Retinal pigment epithelial cell (primary cell): Measurements from ENCODE around the gene ZNF319.

Experiments
- DNase-seq: peaks from one replicate; pipeline ENCODE4 v3.0.0-alpha.2; 2010; ENCODE audit warnings: low read depth
- H3K4me3 ChIP-seq: 2 replicates; pipeline ENCODE4 v1.5.1; 2011; ENCODE audit warnings: mild to moderate bottlenecking, low read length, control low read depth, moderate library complexity
- TF ChIP-seq, protein P1 (sequence below): conservative IDR thresholded peaks from 2 replicates; pipeline ENCODE4 v1.5.1; 2011; ENCODE audit warnings: low read depth, low read length, control low read depth, inconsistent platforms

Gene ZNF319

GRCh38 chr16:58046054-58046881 is 45.8 kb upstream of the ZNF319 start:
- no peak overlapping the region for H3K4me3 ChIP-seq
- TF ChIP-seq, protein P1, sequence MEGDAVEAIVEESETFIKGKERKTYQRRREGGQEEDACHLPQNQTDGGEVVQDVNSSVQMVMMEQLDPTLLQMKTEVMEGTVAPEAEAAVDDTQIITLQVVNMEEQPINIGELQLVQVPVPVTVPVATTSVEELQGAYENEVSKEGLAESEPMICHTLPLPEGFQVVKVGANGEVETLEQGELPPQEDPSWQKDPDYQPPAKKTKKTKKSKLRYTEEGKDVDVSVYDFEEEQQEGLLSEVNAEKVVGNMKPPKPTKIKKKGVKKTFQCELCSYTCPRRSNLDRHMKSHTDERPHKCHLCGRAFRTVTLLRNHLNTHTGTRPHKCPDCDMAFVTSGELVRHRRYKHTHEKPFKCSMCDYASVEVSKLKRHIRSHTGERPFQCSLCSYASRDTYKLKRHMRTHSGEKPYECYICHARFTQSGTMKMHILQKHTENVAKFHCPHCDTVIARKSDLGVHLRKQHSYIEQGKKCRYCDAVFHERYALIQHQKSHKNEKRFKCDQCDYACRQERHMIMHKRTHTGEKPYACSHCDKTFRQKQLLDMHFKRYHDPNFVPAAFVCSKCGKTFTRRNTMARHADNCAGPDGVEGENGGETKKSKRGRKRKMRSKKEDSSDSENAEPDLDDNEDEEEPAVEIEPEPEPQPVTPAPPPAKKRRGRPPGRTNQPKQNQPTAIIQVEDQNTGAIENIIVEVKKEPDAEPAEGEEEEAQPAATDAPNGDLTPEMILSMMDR = no peak
- no peak for DNase-seq

- no peak overlapping the region for H3K4me3 ChIP-seq
- TF ChIP-seq, protein P1 = no peak
- no peak for DNase-seq
These were observed 44.6 kb upstream of the ZNF319 start for GRCh38 chr16:58045096-58045495.

- H3K4me3 ChIP-seq = no peak overlapping the region
- DNase-seq = no peak
- TF ChIP-seq, protein P1 = no peak
These were observed 44.0 kb upstream of the ZNF319 start for GRCh38 chr16:58044266-58045019.

GRCh38 chr16:58043571-58044155 is 43.2 kb upstream of the ZNF319 start:
- TF ChIP-seq, protein P1 = no peak
- no peak for DNase-seq

GRCh38 chr16:58042886-58043515 is 42.5 kb upstream of the ZNF319 start:
- TF ChIP-seq, protein P1 = no peak
- H3K4me3 ChIP-seq = no peak overlapping the region
- DNase-seq = no peak

More at GRCh38 chr16:58043571-58044155, 43.2 kb upstream of the ZNF319 start:
- H3K4me3 ChIP-seq = no peak overlapping the region

DNA sequence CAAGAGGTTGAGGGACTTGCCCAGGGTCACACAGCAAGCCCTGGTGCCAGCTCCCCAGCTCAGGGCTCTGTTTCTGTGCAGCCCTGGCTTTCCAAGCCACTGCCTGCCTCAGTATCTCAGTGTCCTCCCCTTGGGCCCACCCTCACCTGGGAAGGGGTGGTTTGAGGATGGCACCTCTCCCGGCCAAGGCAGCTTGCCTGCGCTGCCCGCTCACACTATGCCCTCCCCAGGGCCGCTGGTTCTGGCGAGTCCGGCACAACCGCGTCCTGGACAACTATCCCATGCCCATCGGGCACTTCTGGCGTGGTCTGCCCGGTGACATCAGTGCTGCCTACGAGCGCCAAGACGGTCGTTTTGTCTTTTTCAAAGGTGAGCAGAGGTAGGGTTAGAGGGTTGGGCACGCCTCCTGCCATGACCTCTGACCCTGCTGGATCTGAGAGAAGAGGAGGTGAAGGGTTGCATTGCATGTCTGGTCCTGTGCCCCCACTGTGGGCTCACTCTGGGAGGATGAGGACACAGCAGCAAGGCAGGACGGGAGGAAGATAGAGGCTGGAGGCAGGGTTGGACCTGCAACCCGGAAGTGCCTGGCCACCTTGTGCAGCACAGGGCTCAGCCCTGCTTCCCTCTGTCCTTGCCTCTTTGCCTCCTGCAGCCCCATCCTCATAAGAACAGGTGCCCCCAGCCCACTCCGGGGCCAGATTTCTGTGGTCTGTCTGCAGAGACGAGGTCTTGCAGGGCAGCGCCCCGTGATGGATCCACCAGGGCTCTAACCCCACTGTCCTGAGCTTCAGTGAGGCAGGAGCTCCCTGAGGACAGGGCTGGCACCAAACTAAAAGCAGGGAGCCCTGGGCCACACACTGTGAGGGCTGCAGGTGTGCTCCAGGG is 41.8 kb upstream of the ZNF319 start:
- DNase-seq = no peak
- no peak overlapping the region for H3K4me3 ChIP-seq
- TF ChIP-seq, protein P1 = no peak
